K562 (cell line): ENCODE data around the gene NOTO. TPM values are rescaled to one million over a fixed set of nuclear protein-coding genes. Genes with fewer than 3 reads are reported as not detected.

Experiments used
- ATF1 ChIP-seq, 2 experiments: fragments of 450-650 bp in 1 of 2; IDR thresholded peaks; 2 replicates each; pipeline ENCODE4 v1.6.1; 2016; ENCODE audit warnings: missing compliant biosample characterization in 1 of 2, missing genetic modification characterization in 1 of 2
- CBX8 ChIP-seq: fragments of 200-600 bp; sonication (generic); IDR thresholded peaks from 2 replicates; pipeline ENCODE4 v1.6.1; 2012; ENCODE audit warnings: borderline replicate concordance, mixed run types, low read depth, mild to moderate bottlenecking, moderate library complexity, mixed read lengths, low read length, control low read depth, inconsistent platforms; ENCODE audit not compliant: poor library complexity, severe bottlenecking; ENCODE audit errors: extremely low read depth
- CREBBP ChIP-seq: IDR thresholded peaks from one replicate; pipeline ENCODE4 v1.6.1; 2012; ENCODE audit warnings: low read depth, mild to moderate bottlenecking, control low read depth, inconsistent platforms, low read length
- CTBP1 ChIP-seq: fragments of 450-650 bp; IDR thresholded peaks from 2 replicates; pipeline ENCODE4 v1.6.1; 2016; ENCODE audit warnings: borderline replicate concordance
- ETV6 ChIP-seq, 3 experiments: fragments of 150-350 bp in 1 of 3; sonication (generic) in 1 of 3; formaldehyde crosslinking in 1 of 3; IDR thresholded peaks; 2 replicates each; pipeline versions ENCODE4 v1.6.1 to v1.8.0; 2014 to 2022; ENCODE audit warnings: borderline replicate concordance in 2 of 3, low read depth in 2 of 3, antibody characterized with exemption in 1 of 3, low read length in 1 of 3, mild to moderate bottlenecking in 1 of 3, missing genetic modification reagents in 1 of 3
- EWSR1 ChIP-seq: fragments of 450-650 bp; IDR thresholded peaks from 2 replicates; pipeline ENCODE4 v1.6.1; 2018; ENCODE audit warnings: borderline replicate concordance, mild to moderate bottlenecking, low read depth, moderate library complexity; ENCODE audit not compliant: partially characterized antibody
- KLF10 ChIP-seq: fragments of 250-450 bp; sonication (Bioruptor Pico); IDR thresholded peaks from 2 replicates; pipeline ENCODE4 v1.6.1; 2021; ENCODE audit warnings: matching md5 sums
- MAFG ChIP-seq: fragments of 450-650 bp; conservative IDR thresholded peaks from 2 replicates; pipeline ENCODE4 v1.6.1; 2016; ENCODE audit warnings: missing genetic modification characterization, missing compliant biosample characterization
- MAZ ChIP-seq, 2 experiments: fragments of 450-650 bp in 1 of 2; sonication (generic) in 1 of 2; formaldehyde crosslinking; IDR thresholded peaks in 1 of 2; conservative IDR thresholded peaks in 1 of 2; 2 replicates each; pipeline versions ENCODE4 v1.4.0 to v1.5.0; 2020; ENCODE audit warnings: mild to moderate bottlenecking in 1 of 2, missing genetic modification reagents in 1 of 2
- NFXL1 ChIP-seq: fragments of 450-650 bp; formaldehyde crosslinking; IDR thresholded peaks from 2 replicates; pipeline ENCODE4 v1.4.0; 2021; ENCODE audit warnings: mild to moderate bottlenecking
- NRF1 ChIP-seq, 2 experiments: fragments of 450-650 bp; IDR thresholded peaks in 1 of 2; conservative IDR thresholded peaks in 1 of 2; 2 replicates each; pipeline ENCODE4 v1.6.1; 2014; ENCODE audit warnings: mild to moderate bottlenecking in 2 of 2
- PCBP1 ChIP-seq: fragments of 200-400 bp; formaldehyde crosslinking; IDR thresholded peaks from 2 replicates; pipeline ENCODE4 v1.6.1; 2018; ENCODE audit warnings: mild to moderate bottlenecking, low read depth, low read length; ENCODE audit not compliant: poor library complexity, severe bottlenecking
- PKNOX1 ChIP-seq: fragments of 450-650 bp; IDR thresholded peaks from 2 replicates; pipeline ENCODE4 v1.6.1; 2016
- RAD21 ChIP-seq, 2 experiments: fragments of 250-450 bp in 1 of 2; fragments of 450-650 bp in 1 of 2; sonication (Bioruptor Pico) in 1 of 2; formaldehyde crosslinking in 1 of 2; IDR thresholded peaks in 1 of 2; conservative IDR thresholded peaks in 1 of 2; 2 replicates each; pipeline versions ENCODE4 v1.4.0 to v1.8.0; 2020 to 2022; ENCODE audit warnings: mild to moderate bottlenecking in 2 of 2, moderate library complexity in 1 of 2
- RUNX1 ChIP-seq: sonication (generic); IDR thresholded peaks from 2 replicates; pipeline ENCODE4 v1.6.1; 2016; ENCODE audit warnings: antibody characterized with exemption, low read depth
- SMARCA5 ChIP-seq: fragments of 450-650 bp; IDR thresholded peaks from 2 replicates; pipeline ENCODE4 v1.6.1; 2016
- SMC3 ChIP-seq: conservative IDR thresholded peaks from 2 replicates; pipeline ENCODE4 v1.6.1; 2011; ENCODE audit warnings: low read depth, low read length, improper control_type of control experiment; ENCODE audit not compliant: insufficient read depth
- STAT5B ChIP-seq: fragments of 250-450 bp; sonication (Bioruptor Pico); IDR thresholded peaks from 2 replicates; pipeline ENCODE4 v1.8.0; 2021; ENCODE audit warnings: mild to moderate bottlenecking, inconsistent platforms
- TFAP4 ChIP-seq: sonication (generic); formaldehyde crosslinking; IDR thresholded peaks from 2 replicates; pipeline ENCODE4 v1.8.0; 2022; ENCODE audit warnings: missing genetic modification reagents, mild to moderate bottlenecking, moderate library complexity, borderline replicate concordance
- THRAP3 ChIP-seq: fragments of 450-650 bp; IDR thresholded peaks from 2 replicates; pipeline ENCODE4 v1.6.1; 2016; ENCODE audit warnings: mild to moderate bottlenecking, inconsistent platforms, borderline replicate concordance
- TRIM28 ChIP-seq: fragments of 450-650 bp; IDR thresholded peaks from 2 replicates; pipeline ENCODE4 v1.6.1; 2017
- TSC22D4 ChIP-seq: fragments of 450-650 bp; IDR thresholded peaks from 2 replicates; pipeline ENCODE4 v1.6.1; 2016; ENCODE audit warnings: missing genetic modification characterization, missing biosample characterization, control low read depth
- ZBTB1 ChIP-seq: sonication (generic); formaldehyde crosslinking; IDR thresholded peaks from 2 replicates; pipeline ENCODE4 v1.8.1; 2023; ENCODE audit warnings: missing genetic modification reagents, low read depth, mild to moderate bottlenecking, borderline replicate concordance
- ZNF184 ChIP-seq: sonication (generic); formaldehyde crosslinking; IDR thresholded peaks from 2 replicates; pipeline ENCODE4 v1.5.0; 2020; ENCODE audit warnings: missing genetic modification reagents
- ZNF253 ChIP-seq: fragments of 250-450 bp; sonication (Bioruptor Pico); conservative IDR thresholded peaks from 2 replicates; pipeline ENCODE4 v1.6.1; 2021; ENCODE audit warnings: mild to moderate bottlenecking
- ZNF431 ChIP-seq: sonication (generic); formaldehyde crosslinking; IDR thresholded peaks from 2 replicates; pipeline ENCODE4 v1.8.0; 2022; ENCODE audit warnings: mild to moderate bottlenecking, missing genetic modification reagents
- ZNF75A ChIP-seq: fragments of 450-650 bp; formaldehyde crosslinking; IDR thresholded peaks from 2 replicates; pipeline ENCODE4 v1.4.0; 2020; ENCODE audit warnings: mild to moderate bottlenecking
- polyA plus RNA-seq, 8 experiments: library from polyadenylated mRNA; depleted of rRNA in 4 of 8; stranded (reverse) in 5 of 8; unstranded in 3 of 8; fragments of >200 nt; fragmentation: Nextera tagmentation in 2 of 8; fragmentation: Illumina TruSeq in 1 of 8; extraction: Ambion mirVana in 2 of 8; extraction: Trizol in 1 of 8; gene quantifications; 2 replicates each; pipeline versions ENCODE4 v1.2.1 to v1.2.3, GENCODE V29; 2011 to 2014; ENCODE audit warnings: inconsistent platforms in 1 of 8, missing spikeins in 1 of 8
- total RNA-seq, 7 experiments: library from RNA; depleted of rRNA in 6 of 7; stranded (reverse); fragments of >200 nt in 6 of 7; fragmentation: Illumina TruSeq in 2 of 7; extraction: Trizol in 2 of 7; gene quantifications; 2 replicates each; pipeline versions ENCODE4 v1.2.1 to v1.2.3, GENCODE V29; 2011 to 2021; ENCODE audit warnings: low replicate concordance in 1 of 7

NOTO gene
- total and polyA plus RNA-seq, 9 of the 15 experiments (the other 6 are each of a cell fraction or from before 2014, with no cell fraction given) = not detected

DNA sequence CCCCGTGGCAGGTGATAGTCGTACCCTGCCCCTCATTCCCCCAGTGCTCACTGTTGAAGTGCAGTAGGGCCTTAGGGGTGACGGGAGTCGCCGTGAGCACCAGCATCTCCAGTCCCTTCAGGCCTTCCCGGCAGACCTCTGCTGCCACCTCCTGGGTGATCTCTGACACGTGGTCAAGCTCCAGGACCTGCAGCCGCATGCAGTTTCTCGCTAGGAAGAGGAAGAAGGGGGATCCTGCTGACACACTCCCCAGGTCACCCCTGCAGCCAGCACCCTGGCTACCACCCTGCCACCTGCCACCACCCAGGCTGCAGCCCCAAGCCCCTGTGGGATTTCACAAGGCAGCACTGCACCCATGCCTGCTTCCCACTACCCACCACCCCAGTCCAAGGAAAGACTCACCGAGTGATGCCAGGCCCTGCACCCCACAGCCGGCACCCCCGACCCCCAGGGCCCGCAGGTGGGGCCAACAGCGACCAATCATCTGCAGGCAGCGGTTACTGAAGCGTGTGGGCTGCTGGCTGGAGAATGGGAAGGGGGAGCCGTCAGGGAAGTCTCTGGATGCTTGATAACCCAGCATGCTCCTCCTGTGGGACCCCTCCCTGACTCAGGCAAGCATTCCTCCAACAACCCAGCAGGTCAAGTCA, 58.1 kb downstream of the NOTO start (continued):
- no peak for TF ChIP-seq ZBTB1 (CRISPR knock-in tag)
- 0 out of 4 replicates have a peak, but pooled peaks of 1 of the 2 experiments have one; percentile 19 for TF ChIP-seq NRF1 (conservative IDR thresholded peaks at IDR 0.05 in 1 of 2, IDR thresholded peaks at IDR 0.05 in 1 of 2)
- no peak for TF ChIP-seq STAT5B
- no peak for TF ChIP-seq RUNX1
- 0 out of 2 replicates have a peak, but pooled peaks have one; percentile 25 for TF ChIP-seq TFAP4 (CRISPR knock-in tag)
- TF ChIP-seq TSC22D4 (tag) = no peak
- no peak for TF ChIP-seq PKNOX1
- no peak for TF ChIP-seq TRIM28
- no peak for TF ChIP-seq MAZ (CRISPR knock-in tag; conservative IDR thresholded peaks at IDR 0.05 in 1 of 2, IDR thresholded peaks at IDR 0.05 in 1 of 2)
- no peak for TF ChIP-seq EWSR1
- no peak for TF ChIP-seq THRAP3
- no peak for TF ChIP-seq ZNF75A (CRISPR knock-in tag)
- no peak for TF ChIP-seq CREBBP
- TF ChIP-seq SMC3 = peak; percentile 71
- no peak for TF ChIP-seq ZNF253
- no peak for TF ChIP-seq CBX8
- no peak for TF ChIP-seq ETV6 (IDR thresholded peaks at IDR 0.05; ENCODE audit: borderline replicate concordance in 1 of 2, low read depth in 2 of 2, low read length in 1 of 2)
- no peak for TF ChIP-seq ETV6 (CRISPR knock-in tag; IDR thresholded peaks at IDR 0.05; ENCODE audit: borderline replicate concordance)
- TF ChIP-seq RAD21 (CRISPR knock-in tag; conservative IDR thresholded peaks at IDR 0.05 in 1 of 2, IDR thresholded peaks at IDR 0.05 in 1 of 2) = peak; percentile 58 to 77
- no peak for TF ChIP-seq KLF10 (CRISPR knock-in tag)
- no peak for TF ChIP-seq ATF1 (CRISPR knock-in tag; IDR thresholded peaks at IDR 0.05)
- TF ChIP-seq ATF1 (tag; IDR thresholded peaks at IDR 0.05) = no peak
- TF ChIP-seq NFXL1 (CRISPR knock-in tag) = no peak
- TF ChIP-seq ZNF431 (CRISPR knock-in tag) = no peak
- TF ChIP-seq PCBP1 = no peak
- TF ChIP-seq CTBP1 = peak; percentile 38; the same call in 1 of the 2 replicates
- TF ChIP-seq MAFG (tag) = no peak
- TF ChIP-seq ZNF184 (CRISPR knock-in tag) = no peak
- TF ChIP-seq SMARCA5 = peak; percentile 26; the same call in 1 of the 2 replicates
